IMR-90 (cell line): ENCODE data around the gene KLRC3. TPM values are rescaled to one million over a fixed set of nuclear protein-coding genes. Genes with fewer than 3 reads are reported as not detected.

Experiments used
- ATAC-seq: fragments of 200-7000 bp; cut with Tn5 transposase; 2 replicates; pipeline ENCODE4 v1.9.1; 2020; ENCODE audit warnings: low read depth, mild to moderate bottlenecking, moderate library complexity
- BruUV-seq: library from RNA; stranded (reverse); fragments of 400-500 nt; replicated peaks from 2 replicates; lab custom pipeline; 2021; lab: Mats Ljungman, UMichigan
- CTCF ChIA-PET: fragments of 300-600 bp; formaldehyde crosslinking; extraction: SDS; loops from one replicate; lab custom pipeline; 2021; ENCODE audit warnings: antibody characterized with exemption; lab: Yijun Ruan, JAX
- POLR2A ChIA-PET: fragments of 300-600 bp; sonication (Branson Sonifier 250); formaldehyde crosslinking; loops from one replicate; lab custom pipeline; 2022; ENCODE audit warnings: antibody characterized with exemption; ENCODE audit not compliant: unreplicated experiment; lab: Charles Lee
- DNase-seq: peaks from one replicate; pipeline ENCODE4 v3.0.0; 2013
- H2AFZ ChIP-seq: replicated peaks from 2 replicates; pipeline ENCODE3; 2013; ENCODE audit warnings: low read length, mild to moderate bottlenecking; ENCODE audit not compliant: poor library complexity
- H2AK5ac ChIP-seq: 2 replicates; pipeline ENCODE4 v1.6.1; 2013; ENCODE audit warnings: low read depth, low read length, inconsistent platforms
- H2AK9ac ChIP-seq: replicated peaks from 2 replicates; pipeline ENCODE3; 2013; ENCODE audit warnings: mild to moderate bottlenecking, low read depth, low read length, moderate library complexity; ENCODE audit not compliant: poor library complexity
- H2BK120ac ChIP-seq: 2 replicates; pipeline ENCODE4 v1.6.1; 2013; ENCODE audit warnings: low read depth, low read length, inconsistent platforms
- H2BK15ac ChIP-seq: 3 replicates; pipeline ENCODE4 v1.6.1; 2013; ENCODE audit warnings: low read depth, low read length, inconsistent platforms
- H2BK20ac ChIP-seq: 2 replicates; pipeline ENCODE4 v1.6.1; 2013; ENCODE audit warnings: low read depth, mild to moderate bottlenecking, inconsistent platforms, low read length, moderate library complexity
- H2BK5ac ChIP-seq: 2 replicates; pipeline ENCODE4 v1.6.1; 2013; ENCODE audit warnings: mild to moderate bottlenecking, low read depth, low read length, inconsistent platforms; ENCODE audit not compliant: poor library complexity, severe bottlenecking
- H3K14ac ChIP-seq: replicated peaks from 2 replicates; pipeline ENCODE4 v1.6.1; 2013; ENCODE audit warnings: low read depth, low read length, inconsistent platforms
- H3K18ac ChIP-seq: 2 replicates; pipeline ENCODE4 v1.6.1; 2013; ENCODE audit warnings: low read depth, low read length, control low read depth
- H3K23ac ChIP-seq: 2 replicates; pipeline ENCODE4 v1.6.1; 2013; ENCODE audit warnings: low read depth, low read length, inconsistent platforms
- H3K27ac ChIP-seq: 2 replicates; pipeline ENCODE4 v1.5.1; 2013; ENCODE audit warnings: mild to moderate bottlenecking, control low read depth, low read length; ENCODE audit not compliant: insufficient read depth
- H3K27me3 ChIP-seq: 2 replicates; pipeline ENCODE4 v1.6.1; 2013; ENCODE audit warnings: low read length; ENCODE audit not compliant: control insufficient read depth, insufficient read depth
- H3K36me3 ChIP-seq: 2 replicates; pipeline ENCODE4 v1.6.1; 2013; ENCODE audit warnings: low read length, mixed read lengths; ENCODE audit not compliant: control insufficient read depth, insufficient read depth
- H3K4ac ChIP-seq: 2 replicates; pipeline ENCODE4 v1.6.1; 2013; ENCODE audit warnings: low read depth, low read length, inconsistent platforms
- H3K4me1 ChIP-seq: 2 replicates; pipeline ENCODE4 v1.6.1; 2013; ENCODE audit warnings: low read length, mixed read lengths; ENCODE audit not compliant: control insufficient read depth, insufficient read depth
- H3K4me2 ChIP-seq: 2 replicates; pipeline ENCODE4 v1.6.1; 2013; ENCODE audit warnings: low read depth, mild to moderate bottlenecking, control low read depth, low read length, moderate library complexity
- H3K4me3 ChIP-seq: 2 replicates; pipeline ENCODE4 v1.5.1; 2013; ENCODE audit warnings: low read depth, mild to moderate bottlenecking, control low read depth, low read length, moderate library complexity; ENCODE audit not compliant: insufficient read depth
- H3K56ac ChIP-seq: 2 replicates; pipeline ENCODE4 v1.6.1; 2013; ENCODE audit warnings: low read length, inconsistent platforms; ENCODE audit not compliant: insufficient read depth; ENCODE audit errors: extremely low read depth
- H3K79me1 ChIP-seq, 2 experiments: 2 replicates each; pipeline ENCODE4 v1.6.1; 2013; ENCODE audit warnings: low read length in 2 of 2, inconsistent platforms in 1 of 2, low read depth in 1 of 2
- H3K9ac ChIP-seq: 2 replicates; pipeline ENCODE4 v1.6.1; 2013; ENCODE audit warnings: low read depth, low read length, control low read depth
- H3K9me1 ChIP-seq: 2 replicates; pipeline ENCODE4 v1.6.1; 2013; ENCODE audit warnings: low read length, inconsistent platforms; ENCODE audit not compliant: insufficient read depth
- H3K9me3 ChIP-seq: 2 replicates; pipeline ENCODE4 v1.6.1; 2013; ENCODE audit warnings: low read length; ENCODE audit not compliant: control insufficient read depth, insufficient read depth
- H4K20me1 ChIP-seq: 2 replicates; pipeline ENCODE4 v1.6.1; 2013; ENCODE audit warnings: low read length, inconsistent platforms; ENCODE audit not compliant: insufficient read depth
- H4K5ac ChIP-seq: 2 replicates; pipeline ENCODE4 v1.6.1; 2013; ENCODE audit warnings: mild to moderate bottlenecking, low read depth, low read length, control low read depth
- H4K8ac ChIP-seq, 2 experiments: 2 replicates each; pipeline ENCODE4 v1.6.1; 2013; ENCODE audit warnings: low read depth in 2 of 2, low read length in 2 of 2, control low read depth in 1 of 2, inconsistent platforms in 1 of 2
- H4K91ac ChIP-seq: 2 replicates; pipeline ENCODE4 v1.6.1; 2013; ENCODE audit warnings: low read depth, low read length, inconsistent platforms; ENCODE audit not compliant: insufficient read depth
- CEBPB ChIP-seq: IDR thresholded peaks from 2 replicates; pipeline ENCODE4 v1.6.1; 2012; ENCODE audit warnings: low read depth, low read length, improper control_type of control experiment
- MAFK ChIP-seq: IDR thresholded peaks from 2 replicates; pipeline ENCODE4 v1.6.1; 2012; ENCODE audit warnings: low read depth, low read length, improper control_type of control experiment
- MAZ ChIP-seq: IDR thresholded peaks from 2 replicates; pipeline ENCODE4 v1.6.1; 2012; ENCODE audit warnings: low read depth, mild to moderate bottlenecking, low read length, improper control_type of control experiment, moderate library complexity, borderline replicate concordance
- NFE2L2 ChIP-seq: fragments of 150-350 bp; IDR thresholded peaks from 2 replicates; pipeline ENCODE4 v1.6.1; 2016; ENCODE audit warnings: low read depth, mild to moderate bottlenecking, low read length
- POLR2A ChIP-seq: IDR thresholded peaks from 2 replicates; pipeline ENCODE4 v1.6.1; 2012; ENCODE audit warnings: mild to moderate bottlenecking, low read depth, low read length
- RFX5 ChIP-seq: IDR thresholded peaks from 2 replicates; pipeline ENCODE4 v1.8.0; 2012; ENCODE audit warnings: low read depth, mild to moderate bottlenecking, low read length, moderate library complexity
- WGBS, 2 experiments: methylation state at CpG; one replicate each; pipeline versions ENCODE4 v1.1.5 to v1.1.7; 2013; ENCODE audit warnings: missing lambda C conversion rate in 2 of 2; ENCODE audit not compliant: insufficient read length in 1 of 2; ENCODE audit errors: extremely low coverage in 2 of 2; 5-methylcytosine and 5-hydroxymethylcytosine counted together
- dilution Hi-C: fragments of 300-500 bp; cut with HindIII; formaldehyde crosslinking; loops from one replicate; pipeline ENCODE4 v1.14.3; 2018; ENCODE audit warnings: low sequenced_read_pairs; ENCODE audit not compliant: unreplicated experiment
- in situ Hi-C: fragments of 300-500 bp; cut with MboI; formaldehyde crosslinking; loops from 3 replicates; pipeline ENCODE4 v1.14.3; 2019; ENCODE audit warnings: low sequenced_read_pairs, inconsistent platforms, mixed read lengths
- intact Hi-C: fragments of 100-400 bp; cut with micrococcal nuclease; formaldehyde crosslinking; loops from 2 replicates; pipeline ENCODE4 v1.10.0; 2022
- polyA plus RNA-seq, 3 experiments: library from polyadenylated mRNA; depleted of rRNA; stranded (reverse); fragments of >200 nt; gene quantifications; 2 replicates each; pipeline ENCODE4 v1.2.3, GENCODE V29; 2012; ENCODE audit warnings: low replicate concordance in 1 of 3
- total RNA-seq: library from RNA; depleted of rRNA; stranded (reverse); fragments of >200 nt; gene quantifications from 2 replicates; pipeline ENCODE4 v1.2.3, GENCODE V29; 2012
- TF ChIP-seq, protein P1 (sequence below): fragments of 150-350 bp; IDR thresholded peaks from 2 replicates; pipeline ENCODE4 v1.6.1; 2017; ENCODE audit warnings: mild to moderate bottlenecking, antibody characterized with exemption, low read length, low read depth

Gene KLRC3
- total and polyA plus RNA-seq, 2 of the 4 experiments (the other 2 are of a cell fraction) = not detected

DNA sequence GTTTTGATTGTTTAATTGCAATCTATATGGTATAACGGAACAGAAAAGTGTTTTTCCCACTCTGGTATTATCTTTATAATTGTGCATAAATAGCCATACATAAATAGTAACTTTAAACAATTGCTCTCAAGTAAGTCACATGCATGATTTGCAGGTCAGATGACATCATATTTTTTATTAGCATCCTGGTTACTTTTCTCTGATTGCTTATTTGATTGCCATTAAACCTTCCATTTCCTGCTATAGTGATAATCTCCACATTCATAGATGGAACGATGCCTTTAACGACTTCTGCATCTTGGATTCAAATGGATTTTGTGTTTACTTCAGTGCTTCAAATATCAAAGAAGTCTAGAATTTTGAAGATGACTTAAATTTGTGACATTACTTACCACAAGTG is 27.1 kb downstream of the KLRC3 start:
- H3K27ac ChIP-seq = no peak overlapping the region
- ATAC-seq (no peak), DNase-seq (no peak)
- H3K4me2 ChIP-seq = no peak overlapping the region
- no peak overlapping the region for H3K4ac ChIP-seq
- POLR2A ChIA-PET = no interaction called here
- no peaks in the 10 kb centered on the region for H3K9me3 ChIP-seq
- no peak overlapping the region for H3K56ac ChIP-seq
- no peak overlapping the region for H2AFZ ChIP-seq
- TF ChIP-seq NFE2L2 (no peak), RFX5 (no peak), MAFK (no peak), MAZ (no peak), POLR2A (no peak), CEBPB (no peak)
- TF ChIP-seq, protein P1, sequence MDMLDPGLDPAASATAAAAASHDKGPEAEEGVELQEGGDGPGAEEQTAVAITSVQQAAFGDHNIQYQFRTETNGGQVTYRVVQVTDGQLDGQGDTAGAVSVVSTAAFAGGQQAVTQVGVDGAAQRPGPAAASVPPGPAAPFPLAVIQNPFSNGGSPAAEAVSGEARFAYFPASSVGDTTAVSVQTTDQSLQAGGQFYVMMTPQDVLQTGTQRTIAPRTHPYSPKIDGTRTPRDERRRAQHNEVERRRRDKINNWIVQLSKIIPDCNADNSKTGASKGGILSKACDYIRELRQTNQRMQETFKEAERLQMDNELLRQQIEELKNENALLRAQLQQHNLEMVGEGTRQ = no peak
- no CpG with 5 or more reads among the region's 3 CpGs for WGBS, 2 experiments
- no peak overlapping the region for H4K5ac ChIP-seq
- H3K14ac ChIP-seq = no peak overlapping the region
- no peak overlapping the region for H3K4me3 ChIP-seq
- H4K8ac ChIP-seq = no peak overlapping the region
- no peak overlapping the region for H2BK15ac ChIP-seq
- no peak overlapping the region for H3K9ac ChIP-seq
- H2BK20ac ChIP-seq = no peak overlapping the region
- in situ Hi-C loops (no loop called here), intact Hi-C loops (no loop called here), dilution Hi-C loops (no loop called here)
- H4K91ac ChIP-seq = no peak overlapping the region
- no peaks in the 10 kb centered on the region for H3K9me1 ChIP-seq
- H2BK120ac ChIP-seq = no peak overlapping the region
- H3K27me3 ChIP-seq = no peaks in the 10 kb centered on the region
- no peak overlapping the region for H2AK9ac ChIP-seq
- CTCF ChIA-PET = no interaction called here
- no peaks in the 10 kb centered on the region for H3K4me1 ChIP-seq
- H3K18ac ChIP-seq = no peak overlapping the region
- no peak overlapping the region for H2AK5ac ChIP-seq
- no peaks in the 10 kb centered on the region for H4K20me1 ChIP-seq
- H3K79me1 ChIP-seq = no peaks in the 10 kb centered on the region
- H2BK5ac ChIP-seq = no peak overlapping the region
- H3K23ac ChIP-seq = no peak overlapping the region
- no TSS peak for BruUV-seq
- H3K36me3 ChIP-seq = no peaks in the 10 kb centered on the region
